Common myeloid progenitor, CD34-positive (primary cell): ENCODE results near the gene LRRC8D.

ENCODE experiments used
- CTCF ChIA-PET: fragments of 350-600 bp; sonication (Branson Sonifier 250); formaldehyde crosslinking; loops from one replicate; lab custom pipeline; 2021; ENCODE audit warnings: antibody characterized with exemption; lab: Charles Lee
- POLR2A ChIA-PET: fragments of 350-600 bp; sonication (Branson Sonifier 250); formaldehyde crosslinking; loops from one replicate; lab custom pipeline; 2021; ENCODE audit warnings: antibody characterized with exemption; lab: Charles Lee
- DNase-seq, 3 donors: peaks; one replicate each; pipeline versions ENCODE4 v3.0.0 to v3.0.0-alpha.2; 2013
- H3K27ac ChIP-seq, 2 experiments: 1 replicate in 1 of 2; 2 replicates in 1 of 2; pipeline ENCODE4 v1.7.0; 2013; ENCODE audit warnings: inconsistent platforms in 2 of 2, low read length in 2 of 2, mild to moderate bottlenecking in 2 of 2, low read depth in 1 of 2, moderate library complexity in 1 of 2; ENCODE audit not compliant: severe bottlenecking in 2 of 2, insufficient read depth in 1 of 2, poor library complexity in 1 of 2
- H3K27me3 ChIP-seq, 5 experiments: replicated peaks in 2 of 5; 1 replicate in 3 of 5; 2 replicates in 2 of 5; pipeline versions ENCODE4 v1.6.1 to v1.7.0; 2013; ENCODE audit warnings: low read length in 4 of 5, mild to moderate bottlenecking in 2 of 5, moderate library complexity in 2 of 5, inconsistent platforms in 1 of 5; ENCODE audit not compliant: insufficient read depth in 5 of 5, control insufficient read depth in 4 of 5
- H3K36me3 ChIP-seq, 4 experiments: 1 replicate in 2 of 4; 2 replicates in 2 of 4; pipeline versions ENCODE4 v1.6.1 to v1.7.0; 2013; ENCODE audit warnings: low read length in 3 of 4, control low read depth in 1 of 4, mild to moderate bottlenecking in 1 of 4; ENCODE audit not compliant: control insufficient read depth in 4 of 4, insufficient read depth in 4 of 4
- H3K4me1 ChIP-seq, 4 experiments: 1 replicate in 3 of 4; 2 replicates in 1 of 4; pipeline versions ENCODE4 v1.6.1 to v1.7.1; 2013; ENCODE audit warnings: low read length in 3 of 4, mild to moderate bottlenecking in 3 of 4, control low read depth in 1 of 4, inconsistent platforms in 1 of 4, moderate library complexity in 1 of 4; ENCODE audit not compliant: control insufficient read depth in 4 of 4, insufficient read depth in 4 of 4; ENCODE audit errors: control extremely low read depth in 1 of 4
- H3K4me3 ChIP-seq, 7 experiments: 1 replicate in 4 of 7; 2 replicates in 3 of 7; pipeline versions ENCODE4 v1.5.1 to v1.7.0; 2013; ENCODE audit warnings: mild to moderate bottlenecking in 7 of 7, low read length in 6 of 7, moderate library complexity in 6 of 7, inconsistent platforms in 2 of 7, low read depth in 2 of 7, control low read depth in 1 of 7; ENCODE audit not compliant: insufficient read depth in 4 of 7, control insufficient read depth in 1 of 7; ENCODE audit errors: extremely low read depth in 1 of 7
- H3K9me3 ChIP-seq, 5 experiments: 1 replicate in 4 of 5; 2 replicates in 1 of 5; pipeline versions ENCODE4 v1.6.1 to v1.7.1; 2013; ENCODE audit warnings: low read length in 4 of 5, mild to moderate bottlenecking in 2 of 5, inconsistent platforms in 1 of 5, low read depth in 1 of 5, moderate library complexity in 1 of 5; ENCODE audit not compliant: control insufficient read depth in 4 of 5, insufficient read depth in 2 of 5; ENCODE audit errors: control extremely low read depth in 1 of 5
- WGBS: methylation state at CpG from one replicate; pipeline ENCODE4 v1.1.5; 2013; ENCODE audit not compliant: insufficient coverage; 5-methylcytosine and 5-hydroxymethylcytosine counted together

The LRRC8D gene

DNA sequence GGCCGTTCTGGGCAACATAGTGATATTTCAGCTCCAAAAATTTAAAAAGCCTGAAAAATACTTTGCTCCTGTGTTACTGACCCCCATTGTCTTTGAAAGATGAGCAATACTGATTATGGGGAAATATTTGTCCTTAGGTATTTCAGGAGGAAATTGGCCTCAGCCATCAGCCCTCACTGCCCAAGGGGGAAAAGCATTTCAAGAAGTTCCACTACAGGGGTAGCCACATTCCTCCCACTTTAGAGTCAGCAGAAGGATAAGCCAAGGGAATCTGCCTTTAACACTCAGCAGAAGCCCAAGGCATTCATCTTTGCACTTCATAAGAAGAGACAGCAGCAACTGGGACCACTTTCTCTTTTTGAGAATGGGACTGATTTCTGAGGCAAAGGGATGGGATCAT is 133.6 kb downstream of the LRRC8D start:
- peaks cover 0 to 5% (median 2%) of the 10 kb centered on the region in 5 experiments for H3K9me3 ChIP-seq
- H3K4me1 ChIP-seq: peaks cover 4 to 26% (median 21%) of the 10 kb centered on the region in 4 experiments
- no peak overlapping the region for H3K4me3 ChIP-seq
- no peaks in the 10 kb centered on the region for H3K27me3 ChIP-seq
- DNase-seq: no peak
- no CpG with 5 or more reads among the region's 1 CpG for WGBS
- POLR2A ChIA-PET: no interaction called here
- H3K36me3 ChIP-seq: no peaks in the 10 kb centered on the region
- CTCF ChIA-PET: interaction anchor here (0.9 to 2.2 kb wide), 5 partner anchors 8 to 173 kb away, joined by 3 to 10 read pairs (median 4); no protein-coding TSS in a partner anchor
- no peak overlapping the region for H3K27ac ChIP-seq

- Histone ChIP-seq H3K4me3 (no peak overlapping the region), H3K36me3 (no peaks in the 10 kb centered on the region), H3K27ac (no peak overlapping the region), H3K27me3 (no peaks in the 10 kb centered on the region), H3K4me1 (peaks cover 4 to 26% (median 21%) of the 10 kb centered on the region in 4 experiments), H3K9me3 (peaks cover 0 to 11% (median 3%) of the 10 kb centered on the region in 5 experiments)
- DNase-seq: no peak
- ChIA-PET CTCF (interaction anchor here (0.8 to 2.2 kb wide), 6 partner anchors 9 to 114 kb away, joined by 3 to 10 read pairs (median 4); no protein-coding TSS in a partner anchor), POLR2A (interaction anchor here (0.7 kb wide), 1 partner anchor 282 kb away, joined by 3 read pairs; no protein-coding TSS in a partner anchor)
- 98% methylated on average over 7 of the region's 7 CpGs for WGBS
Observed at GRCh38 chr1:89955311-89956205, 134.7 kb downstream of the LRRC8D start.

DNA sequence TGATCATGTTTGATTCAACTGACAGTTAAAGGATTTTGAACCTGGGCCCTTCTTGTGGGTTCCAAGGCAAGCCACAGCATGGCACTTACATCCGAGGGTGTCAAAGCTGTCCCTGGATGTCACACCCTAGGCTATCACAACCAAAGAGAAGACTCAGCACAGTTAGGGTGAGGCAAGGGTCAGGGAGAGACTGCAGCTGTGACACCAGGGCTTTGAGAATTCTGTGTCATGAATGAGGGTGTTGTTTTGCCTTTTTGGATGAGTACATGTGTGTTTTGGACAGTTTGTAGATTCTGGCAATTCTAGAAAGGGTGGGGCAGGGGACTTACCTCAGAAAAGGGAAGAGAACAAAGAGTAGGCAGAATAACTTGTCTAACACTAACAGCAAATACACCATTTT is 136.3 kb downstream of the LRRC8D start:
- H3K27me3 ChIP-seq: no peaks in the 10 kb centered on the region
- H3K27ac ChIP-seq: no peak overlapping the region
- DNase-seq: peak in 1 of 3 donors; percentile 24
- 80% methylated on average over 1 of the region's 1 CpG for WGBS
- H3K9me3 ChIP-seq: peaks cover 0 to 11% (median 3%) of the 10 kb centered on the region in 5 experiments
- POLR2A ChIA-PET: interaction anchor here (0.6 kb wide), 1 partner anchor 10 kb away, joined by 4 read pairs; no protein-coding TSS in a partner anchor
- peaks cover 5 to 31% (median 25%) of the 10 kb centered on the region in 4 experiments for H3K4me1 ChIP-seq
- H3K4me3 ChIP-seq: no peak overlapping the region
- CTCF ChIA-PET: interaction anchor here (1.2 kb wide), 2 partner anchors 13 to 116 kb away, joined by 3 to 4 read pairs; no protein-coding TSS in a partner anchor
- H3K36me3 ChIP-seq: no peaks in the 10 kb centered on the region

GRCh38 chr1:89958851-89959654 is 138.2 kb downstream of the LRRC8D start:
- Histone ChIP-seq H3K27ac (no peak overlapping the region), H3K27me3 (no peaks in the 10 kb centered on the region), H3K4me3 (no peak overlapping the region), H3K4me1 (peaks cover 9 to 30% (median 21%) of the 10 kb centered on the region in 4 experiments), H3K36me3 (no peaks in the 10 kb centered on the region), H3K9me3 (peaks cover 0 to 11% (median 3%) of the 10 kb centered on the region in 5 experiments)
- ChIA-PET POLR2A (no interaction called here), CTCF (interaction anchor here (1.4 kb wide), 2 partner anchors 80 to 154 kb away, joined by 3 to 4 read pairs; no protein-coding TSS in a partner anchor)
- DNase-seq: no peak
- 83% methylated on average over 5 of the region's 7 CpGs for WGBS

DNA sequence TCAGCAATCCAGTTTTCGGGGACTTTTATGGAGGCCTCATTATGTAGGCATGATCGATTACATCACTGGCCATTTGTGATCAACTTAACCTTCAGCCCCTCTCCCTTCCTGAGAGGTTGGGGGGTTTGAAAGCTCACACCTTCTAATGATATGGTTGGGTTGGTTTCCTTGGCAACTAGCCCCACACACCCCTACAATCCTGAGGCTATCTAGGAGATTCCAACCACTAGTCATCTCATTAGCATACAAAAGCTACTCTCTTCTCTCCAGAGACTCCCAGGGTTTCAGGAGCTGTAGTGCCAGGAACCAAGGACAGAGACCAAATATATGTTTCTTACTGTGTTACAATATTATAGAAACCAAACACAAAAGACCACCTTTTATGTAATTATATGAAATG is 138.9 kb downstream of the LRRC8D start:
- peaks cover 9 to 24% (median 16%) of the 10 kb centered on the region in 4 experiments for H3K4me1 ChIP-seq
- ChIA-PET POLR2A (no interaction called here), CTCF (interaction anchor here (0.6 to 1.4 kb wide), 2 partner anchors 8 to 81 kb away, joined by 3 read pairs; no protein-coding TSS in a partner anchor)
- peaks cover 0 to 11% (median 3%) of the 10 kb centered on the region in 5 experiments for H3K9me3 ChIP-seq
- H3K36me3 ChIP-seq: no peaks in the 10 kb centered on the region
- no peak overlapping the region for H3K27ac ChIP-seq
- no peak for DNase-seq
- no peak overlapping the region for H3K4me3 ChIP-seq
- 100% methylated on average over 1 of the region's 2 CpGs for WGBS
- H3K27me3 ChIP-seq: no peaks in the 10 kb centered on the region

DNA sequence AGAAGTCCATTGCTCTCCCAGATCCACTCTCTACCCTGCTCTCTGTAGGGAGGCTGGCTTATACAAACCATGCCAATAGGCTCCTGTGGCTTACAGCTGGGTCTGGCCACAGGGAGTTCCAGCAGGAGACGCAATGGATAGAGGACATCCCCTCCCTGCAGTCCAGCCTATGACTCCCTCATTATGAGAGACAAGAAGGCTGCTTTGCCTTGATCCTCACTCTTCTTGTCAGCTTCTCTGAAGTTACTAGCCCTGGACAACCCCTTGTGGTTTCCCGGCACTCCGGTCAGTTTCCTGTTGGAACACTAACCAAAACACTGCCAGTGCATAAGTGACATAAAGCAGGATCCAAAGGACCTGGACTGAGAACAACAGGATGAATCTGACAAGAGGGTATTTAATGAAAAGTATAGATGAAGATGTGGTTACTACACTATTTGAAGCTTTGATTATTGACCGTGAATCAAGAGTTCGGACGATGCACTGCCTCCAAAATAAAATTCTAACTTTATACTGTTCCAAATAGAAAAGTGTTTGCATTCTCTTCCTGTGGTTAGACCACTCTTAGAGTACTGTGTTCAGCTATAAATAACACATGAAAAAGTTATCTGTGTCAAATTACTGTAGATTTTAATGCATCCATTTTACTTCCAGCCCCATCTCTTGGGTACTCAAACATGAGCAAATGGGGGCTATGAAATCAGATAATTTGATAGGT is 141.4 kb downstream of the LRRC8D start:
- peak overlapping the region in 5 of 7 experiments; percentile 2 to 62 (median 49) for H3K4me3 ChIP-seq
- H3K9me3 ChIP-seq: peaks cover 0 to 11% (median 3%) of the 10 kb centered on the region in 5 experiments
- H3K27me3 ChIP-seq: no peaks in the 10 kb centered on the region
- peaks cover 16 to 29% (median 20%) of the 10 kb centered on the region in 4 experiments for H3K4me1 ChIP-seq
- no peaks in the 10 kb centered on the region for H3K36me3 ChIP-seq
- H3K27ac ChIP-seq: no peak overlapping the region
- ChIA-PET CTCF (interaction anchor here (0.8 to 1.7 kb wide), 6 partner anchors 8 to 182 kb away, joined by 3 to 6 read pairs (median 4); no protein-coding TSS in a partner anchor), POLR2A (no interaction called here)
- peak in 2 of 3 donors; percentile 43 to 50 for DNase-seq
- 8% methylated on average over 2 of the region's 6 CpGs for WGBS
